Mucosa of stomach (tissue), 1 donor: ENCODE results near the gene CABP4.

Source experiments
- H3K27me3 ChIP-seq: one replicate; pipeline ENCODE4 v1.7.0; 2013; ENCODE audit warnings: mild to moderate bottlenecking, low read length; ENCODE audit not compliant: control insufficient read depth, insufficient read depth
- H3K36me3 ChIP-seq: one replicate; pipeline ENCODE4 v1.7.0; 2013; ENCODE audit warnings: low read length; ENCODE audit not compliant: control insufficient read depth, insufficient read depth
- H3K4me1 ChIP-seq: one replicate; pipeline ENCODE4 v1.7.0; 2013; ENCODE audit warnings: mild to moderate bottlenecking, low read length; ENCODE audit not compliant: control insufficient read depth, insufficient read depth
- H3K4me3 ChIP-seq: one replicate; pipeline ENCODE4 v1.7.0; 2013; ENCODE audit warnings: low read length
- H3K9ac ChIP-seq: one replicate; pipeline ENCODE4 v1.7.0; 2013; ENCODE audit warnings: mild to moderate bottlenecking, low read length, moderate library complexity
- H3K9me3 ChIP-seq: one replicate; pipeline ENCODE4 v1.7.0; 2013; ENCODE audit warnings: mild to moderate bottlenecking, low read length, moderate library complexity; ENCODE audit not compliant: control insufficient read depth
- donor health status: Pancreatic carcinoma.

The CABP4 gene

GRCh38 chr11:67455054-67455453, at the start of gene CABP4:
TSS of gene CABP4 (plus strand) at chr11:67455354. CDS start at chr11:67455424, 70 bp downstream.
- Histone ChIP-seq H3K4me1 (peaks cover 13% of the 10 kb centered on the region), H3K9me3 (no peaks in the 10 kb centered on the region), H3K4me3 (no peak within 1 kb of the TSS), H3K36me3 (no peaks in the 10 kb centered on the region), H3K9ac (no peak within 1 kb of the TSS), H3K27me3 (peaks cover 5% of the 10 kb centered on the region)

DNA sequence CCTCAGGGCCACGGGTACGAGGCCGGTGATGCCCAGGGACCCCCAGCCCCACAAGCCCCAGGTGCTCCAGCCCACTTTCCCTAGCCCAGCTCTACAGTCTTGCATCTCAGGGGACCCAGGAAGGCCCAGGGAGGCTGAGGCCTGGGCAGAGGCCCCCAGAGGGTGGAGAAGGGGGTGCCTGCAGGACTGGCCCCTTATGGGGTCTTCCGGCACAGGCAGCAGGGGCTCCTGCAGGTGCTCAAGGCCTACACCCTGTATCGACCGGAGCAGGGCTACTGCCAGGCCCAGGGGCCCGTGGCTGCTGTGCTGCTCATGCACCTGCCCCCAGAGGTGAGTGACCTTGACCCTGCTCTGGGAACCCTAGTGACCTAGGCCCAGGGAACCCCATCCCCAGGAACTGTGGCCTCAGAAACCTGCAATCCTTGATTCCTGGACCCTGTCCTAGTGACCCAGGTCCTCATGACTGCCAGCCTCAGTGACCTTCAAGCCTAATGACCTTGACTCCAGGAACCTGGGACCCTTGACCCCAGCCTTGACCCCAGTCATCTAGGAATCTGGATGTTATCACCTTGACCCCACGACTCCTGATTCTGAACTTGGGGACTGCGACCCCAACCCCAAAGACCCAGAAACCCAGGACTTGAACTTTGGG, 49.3 kb upstream of the CABP4 start:
- Histone ChIP-seq H3K36me3 (no peaks in the 10 kb centered on the region), H3K4me3 (no peak overlapping the region), H3K4me1 (peaks cover 21% of the 10 kb centered on the region), H3K27me3 (peaks cover 7% of the 10 kb centered on the region), H3K9me3 (no peaks in the 10 kb centered on the region), H3K9ac (no peak overlapping the region)

DNA sequence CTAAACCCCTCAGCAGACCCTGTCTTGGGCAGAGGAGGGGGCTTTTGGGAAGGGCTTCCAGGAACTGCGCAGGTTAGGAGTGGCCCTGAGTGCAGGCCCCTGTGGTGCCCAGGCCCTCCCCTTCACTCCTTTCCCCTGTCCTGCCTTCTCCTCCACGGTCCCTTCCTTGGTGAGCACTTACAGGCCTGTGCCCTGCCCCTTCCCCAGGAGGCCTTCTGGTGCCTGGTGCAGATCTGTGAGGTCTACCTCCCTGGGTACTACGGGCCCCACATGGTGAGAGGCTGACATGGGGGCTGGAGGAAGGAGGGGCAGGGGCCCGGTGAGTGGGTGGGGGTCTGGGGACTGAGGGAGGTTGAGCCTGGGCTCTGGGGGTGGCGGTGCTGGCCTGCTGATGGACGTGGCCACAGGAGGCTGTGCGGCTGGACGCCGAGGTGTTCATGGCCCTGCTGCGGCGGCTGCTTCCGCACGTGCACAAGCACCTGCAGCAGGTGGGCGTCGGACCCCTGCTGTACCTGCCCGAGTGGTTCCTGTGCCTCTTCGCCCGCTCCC, 48.7 kb upstream of the CABP4 start:
- peaks cover 13% of the 10 kb centered on the region for H3K27me3 ChIP-seq
- no peak overlapping the region for H3K9ac ChIP-seq
- peaks cover 26% of the 10 kb centered on the region for H3K4me1 ChIP-seq
- H3K9me3 ChIP-seq, result no peaks in the 10 kb centered on the region
- H3K36me3 ChIP-seq, result no peaks in the 10 kb centered on the region
- H3K4me3 ChIP-seq, result no peak overlapping the region

DNA sequence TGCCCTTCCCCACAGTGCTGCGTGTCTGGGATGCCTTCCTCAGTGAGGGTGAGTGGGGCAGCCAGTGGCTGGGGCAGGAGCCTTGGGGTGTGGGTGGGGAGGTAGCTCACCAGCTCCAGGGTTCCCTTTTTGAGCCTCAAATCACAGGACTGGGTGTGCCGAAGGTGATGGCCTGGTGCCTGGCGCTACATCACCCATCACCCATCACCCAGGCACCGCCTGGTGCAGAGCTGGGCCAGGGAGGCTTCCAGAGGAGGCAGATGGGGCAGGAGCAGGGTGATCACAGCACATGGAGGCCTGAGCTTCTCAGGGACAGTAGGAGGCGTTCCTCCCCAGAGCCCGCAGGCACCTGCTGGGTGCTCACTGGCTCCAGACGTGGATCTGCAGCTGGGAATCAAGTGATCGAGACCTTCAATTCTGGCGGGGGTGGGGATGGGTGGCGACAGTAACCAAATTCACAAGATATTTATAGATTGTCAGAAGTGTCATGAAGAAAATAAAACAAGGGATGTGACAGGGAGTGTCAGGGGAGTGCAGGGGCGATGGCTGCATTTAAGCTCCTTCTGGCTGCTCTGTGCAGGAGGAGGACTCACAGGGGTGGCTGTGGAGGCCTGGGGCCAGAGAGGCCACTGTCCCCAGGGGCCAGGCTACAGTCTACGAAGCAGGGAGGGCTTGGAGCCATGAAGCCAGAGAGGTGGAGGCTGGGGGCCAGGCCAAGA, 48.0 kb upstream of the CABP4 start:
- H3K4me3 ChIP-seq, result no peak overlapping the region
- H3K9ac ChIP-seq, result no peak overlapping the region
- H3K9me3 ChIP-seq, result no peaks in the 10 kb centered on the region
- H3K27me3 ChIP-seq, result peaks cover 13% of the 10 kb centered on the region
- peaks cover 26% of the 10 kb centered on the region for H3K4me1 ChIP-seq
- no peaks in the 10 kb centered on the region for H3K36me3 ChIP-seq

DNA sequence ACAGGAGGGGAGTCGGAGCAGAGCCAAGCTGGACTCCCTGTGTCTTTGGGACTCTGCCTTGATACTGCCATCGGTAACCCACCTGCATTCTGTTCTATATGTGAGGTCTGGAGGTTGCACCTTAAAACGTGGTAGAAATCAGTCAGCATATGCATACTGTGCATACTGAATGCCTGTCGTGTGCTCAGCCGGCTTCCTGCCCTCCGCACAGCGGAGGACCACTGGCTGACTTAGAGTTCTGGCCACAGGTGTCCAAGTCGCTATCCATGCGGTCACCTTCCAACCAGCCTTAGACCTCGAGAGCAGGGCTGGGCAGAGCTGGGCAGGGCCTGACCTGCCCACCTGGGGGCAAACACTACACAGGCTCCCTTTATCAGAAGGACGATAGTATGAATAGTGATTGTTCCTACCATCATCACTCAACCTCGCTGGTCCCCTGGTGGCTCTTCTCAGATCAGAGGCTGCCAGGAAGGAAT, 47.4 kb upstream of the CABP4 start:
- no peaks in the 10 kb centered on the region for H3K36me3 ChIP-seq
- H3K9ac ChIP-seq, result no peak overlapping the region
- no peak overlapping the region for H3K4me3 ChIP-seq
- H3K4me1 ChIP-seq, result peaks cover 23% of the 10 kb centered on the region
- H3K27me3 ChIP-seq, result peaks cover 13% of the 10 kb centered on the region
- H3K9me3 ChIP-seq, result no peaks in the 10 kb centered on the region

- peaks cover 13% of the 10 kb centered on the region for H3K27me3 ChIP-seq
- no peaks in the 10 kb centered on the region for H3K36me3 ChIP-seq
- H3K4me3 ChIP-seq, result no peak overlapping the region
These were observed 46.5 kb upstream of the CABP4 start for GRCh38 chr11:67408437-67409200.

GRCh38 chr11:67409261-67409666, 45.9 kb upstream of the CABP4 start:
- no peaks in the 10 kb centered on the region for H3K36me3 ChIP-seq
- H3K4me3 ChIP-seq, result no peak overlapping the region
- H3K4me1 ChIP-seq, result peaks cover 29% of the 10 kb centered on the region
- peaks cover 13% of the 10 kb centered on the region for H3K27me3 ChIP-seq
- no peaks in the 10 kb centered on the region for H3K9me3 ChIP-seq
- H3K9ac ChIP-seq, result peak overlapping the region; percentile 37

More at GRCh38 chr11:67408437-67409200, 46.5 kb upstream of the CABP4 start:
- Histone ChIP-seq H3K9me3 (no peaks in the 10 kb centered on the region), H3K4me1 (peaks cover 27% of the 10 kb centered on the region), H3K9ac (no peak overlapping the region)

DNA sequence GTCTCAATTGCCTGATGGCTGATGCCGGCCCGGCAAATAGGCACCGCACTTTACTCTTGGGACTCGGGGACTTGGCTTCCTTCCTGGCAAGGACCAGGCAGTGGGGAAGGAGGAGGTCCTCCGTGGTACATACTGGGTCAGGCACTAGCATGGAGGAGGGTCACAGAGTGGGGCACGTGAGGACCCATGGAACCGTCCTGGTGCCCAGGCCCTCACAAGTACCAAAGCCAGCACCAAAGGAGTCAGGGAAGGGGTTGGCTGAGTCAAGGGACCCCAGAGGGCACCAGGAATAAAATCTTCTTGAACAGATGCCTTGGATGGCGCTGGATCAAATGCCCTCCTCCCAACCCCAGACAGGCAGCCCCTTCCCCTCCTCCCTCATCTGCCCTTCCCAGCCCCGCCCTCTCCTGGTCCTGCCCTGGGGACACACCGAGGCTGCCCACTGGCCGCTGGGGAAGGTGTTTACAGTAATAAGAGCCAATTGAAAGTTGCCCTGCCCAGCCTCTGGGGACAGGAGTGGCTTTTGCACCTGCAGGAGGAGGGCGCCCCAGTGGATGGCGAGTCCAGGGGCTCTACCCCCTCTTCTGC, 45.3 kb upstream of the CABP4 start:
- Histone ChIP-seq H3K36me3 (no peaks in the 10 kb centered on the region), H3K9ac (peak overlapping the region; percentile 37), H3K27me3 (peaks cover 13% of the 10 kb centered on the region), H3K9me3 (no peaks in the 10 kb centered on the region), H3K4me3 (no peak overlapping the region), H3K4me1 (peaks cover 33% of the 10 kb centered on the region)

DNA sequence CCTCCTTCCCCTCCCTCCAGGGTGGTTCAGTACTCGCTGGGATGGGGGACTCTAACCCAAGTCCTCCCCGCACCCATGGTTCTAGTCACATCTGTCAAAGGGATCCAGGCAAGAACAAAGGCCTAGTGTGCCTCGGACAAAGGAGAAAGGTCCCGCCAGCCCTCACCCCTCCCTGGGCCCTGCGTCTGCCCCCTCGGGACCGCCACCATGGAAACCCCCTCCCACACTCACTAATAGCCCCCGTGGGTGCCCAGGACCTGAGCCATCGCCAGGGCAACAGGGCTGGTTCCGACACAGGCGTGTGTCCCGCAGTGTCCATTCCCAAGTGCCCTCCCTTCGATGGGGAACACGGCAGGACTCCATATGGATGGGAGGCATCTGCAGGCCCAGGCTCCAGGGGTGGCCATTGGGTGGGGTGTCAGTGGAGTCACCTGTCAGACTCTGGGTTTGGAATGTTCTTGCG, 44.8 kb upstream of the CABP4 start:
- no peaks in the 10 kb centered on the region for H3K36me3 ChIP-seq
- peaks cover 17% of the 10 kb centered on the region for H3K27me3 ChIP-seq
- no peaks in the 10 kb centered on the region for H3K9me3 ChIP-seq
- no peak overlapping the region for H3K4me3 ChIP-seq
- no peak overlapping the region for H3K9ac ChIP-seq
- peaks cover 36% of the 10 kb centered on the region for H3K4me1 ChIP-seq

GRCh38 chr11:67410984-67411784, 44.0 kb upstream of the CABP4 start:
- H3K27me3 ChIP-seq, result peaks cover 16% of the 10 kb centered on the region
- H3K4me3 ChIP-seq, result no peak overlapping the region
- H3K4me1 ChIP-seq, result peaks cover 41% of the 10 kb centered on the region
- no peak overlapping the region for H3K9ac ChIP-seq
- no peaks in the 10 kb centered on the region for H3K9me3 ChIP-seq
- no peaks in the 10 kb centered on the region for H3K36me3 ChIP-seq

DNA sequence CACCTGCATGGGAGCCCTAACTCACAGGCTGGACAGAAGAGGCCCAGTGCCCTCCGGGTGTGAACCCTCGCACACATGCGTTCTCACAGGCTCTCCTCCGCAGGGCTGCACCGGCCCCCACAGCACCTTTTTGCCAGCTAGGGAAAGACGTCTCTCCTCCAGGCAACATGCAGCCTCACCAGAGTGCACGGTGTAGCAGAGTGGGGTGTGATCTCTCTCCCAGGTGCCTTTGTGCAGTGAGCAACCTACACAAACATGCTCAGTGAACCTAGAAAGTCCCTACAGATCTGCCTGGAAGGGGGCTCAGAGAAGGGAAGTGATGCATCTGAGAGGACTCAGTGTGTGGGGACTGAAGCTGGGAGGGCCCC, 43.4 kb upstream of the CABP4 start:
- Histone ChIP-seq H3K27me3 (peaks cover 14% of the 10 kb centered on the region), H3K36me3 (no peaks in the 10 kb centered on the region), H3K9ac (no peak overlapping the region), H3K4me3 (no peak overlapping the region), H3K4me1 (peaks cover 47% of the 10 kb centered on the region), H3K9me3 (no peaks in the 10 kb centered on the region)
